Esophagus squamous epithelium (tissue), 4 donors: ENCODE measurements around the gene PDK2.

Source experiments
- CTCF ChIP-seq, 6 experiments: fragments of 450-650 bp in 4 of 6; fragments of 200-600 bp in 2 of 6; sonication (generic) in 2 of 6; IDR thresholded peaks; one replicate each; pipeline ENCODE4 v1.5.1; 2016 to 2019; ENCODE audit warnings: antibody characterized with exemption in 6 of 6, mild to moderate bottlenecking in 4 of 6, moderate library complexity in 4 of 6
- POLR2A ChIP-seq, 4 donors: fragments of 450-650 bp; IDR thresholded peaks; one replicate each; pipeline ENCODE4 v1.6.1; 2017; ENCODE audit warnings: antibody characterized with exemption in 4 of 4, mild to moderate bottlenecking in 4 of 4, moderate library complexity in 3 of 4

GRCh38 chr17:50147841-50148225 is 52.7 kb downstream of the PDK2 start:
- TF ChIP-seq CTCF (IDR thresholded peaks at IDR 0.05) (no peak), POLR2A (IDR thresholded peaks at IDR 0.05) (no peak)
